Left cardiac atrium (tissue), 4 donors: Measurements from ENCODE around the gene KRT33B. TPM values are rescaled to one million over a fixed set of nuclear protein-coding genes. Genes with fewer than 3 reads are reported as not detected.
A peak's percentile ranks its signal among the peaks of the same experiment; 100 is the strongest.
"Not testable (repeated sequence)": the region's sequence is repeated elsewhere in the genome, so short reads cannot be mapped to it uniquely, and the experiment has no call there.

ENCODE experiments used
- ATAC-seq, 2 donors: fragments of 200-7000 bp; cut with Tn5 transposase; one replicate each; pipeline ENCODE4 v1.9.1; 2020; ENCODE audit warnings: mild to moderate bottlenecking in 2 of 2, moderate library complexity in 2 of 2
- DNase-seq: peaks from one replicate; pipeline ENCODE4 v3.0.0-alpha.2; 2020
- intact Hi-C, 2 donors: fragments of 100-400 bp; cut with DNase I; formaldehyde crosslinking; loops; one replicate each; pipeline versions ENCODE4 v1.14.1 to v1.15.1; 2022 to 2023
- total RNA-seq, 2 donors: library from RNA; stranded (reverse); fragmentation: NEBNext Ultra II Directional; extraction: Animal tissue kit (Norgen Biotek cat#: 25700); gene quantifications; one replicate each; pipeline ENCODE4 v1.2.1, GENCODE V29; 2021
- donor health status: DM: no; HTN: yes; CAD: no.
- donor health status: DM: no; HTN: yes; CAD: no; lungs with severe emphysema.
- donor health status: DM: yes; HTN: yes; CAD: no.
- donor health status: Dilated cardiomyopathy.

Gene KRT33B
- total RNA-seq, 2 donors from 2014 or later: not detected

GRCh38 chr17:41395044-41395443 lies 25.4 kb upstream of the KRT33B start:
- intact Hi-C loops, ATAC-seq, DNase-seq: not testable (repeated sequence)

- no peak for DNase-seq
- intact Hi-C loops: no loop called here
- no peak for ATAC-seq
These were observed 24.8 kb upstream of the KRT33B start for GRCh38 chr17:41394254-41394996.

- intact Hi-C loops: no loop called here
- DNase-seq (no peak), ATAC-seq (no peak)
These were observed 24.2 kb upstream of the KRT33B start for GRCh38 chr17:41393826-41394225.

GRCh38 chr17:41393294-41393693 lies 23.7 kb upstream of the KRT33B start:
- no peak for DNase-seq
- intact Hi-C loops: no loop called here
- peak; percentile 84 to 89 for ATAC-seq

- no peak for DNase-seq
- ATAC-seq: no peak
- intact Hi-C loops: no loop called here
These were observed 22.7 kb upstream of the KRT33B start for GRCh38 chr17:41392278-41392677.

GRCh38 chr17:41391535-41391934 lies 21.9 kb upstream of the KRT33B start:
- no peak for ATAC-seq
- DNase-seq: no peak
- intact Hi-C loops: no loop called here

GRCh38 chr17:41390411-41390938 lies 20.9 kb upstream of the KRT33B start:
- intact Hi-C loops: no loop called here
- no peak for DNase-seq
- no peak for ATAC-seq

GRCh38 chr17:41387670-41388069 lies 18.1 kb upstream of the KRT33B start:
- ATAC-seq: no peak
- no peak for DNase-seq
- intact Hi-C loops: no loop called here

- ATAC-seq: no peak
- no peak for DNase-seq
- intact Hi-C loops: no loop called here
These were observed 16.6 kb upstream of the KRT33B start for GRCh38 chr17:41386227-41386626.

- intact Hi-C loops: no loop called here
- no peak for DNase-seq
- ATAC-seq: no peak
These were observed 14.1 kb upstream of the KRT33B start for GRCh38 chr17:41383690-41384089.

- ATAC-seq (no peak), DNase-seq (no peak)
- intact Hi-C loops: no loop called here
These were observed 12.8 kb upstream of the KRT33B start for GRCh38 chr17:41382394-41382793.

- DNase-seq, intact Hi-C loops, ATAC-seq: not testable (repeated sequence)
These were observed 12.3 kb upstream of the KRT33B start, which contains the start of gene KRT34 for GRCh38 chr17:41381943-41382342. TSS of gene KRT34 (minus strand) at chr17:41382306. CDS start at chr17:41382246, 60 bp downstream.

GRCh38 chr17:41380091-41380490 lies 10.5 kb upstream of the KRT33B start:
- ATAC-seq, DNase-seq, intact Hi-C loops: not testable (repeated sequence)

- ATAC-seq: no peak
- no peak for DNase-seq
- intact Hi-C loops: no loop called here
These were observed 7.9 kb upstream of the KRT33B start for GRCh38 chr17:41377546-41377945.

GRCh38 chr17:41369023-41369422 lies 590 bp downstream of the KRT33B start:
- ATAC-seq (no peak), DNase-seq (no peak)
- intact Hi-C loops: no loop called here

- no peak for DNase-seq
- ATAC-seq: peak in 1 of 2 donors; percentile 77
- intact Hi-C loops: no loop called here
These were observed 2.1 kb downstream of the KRT33B start for GRCh38 chr17:41367426-41368075.

GRCh38 chr17:41366070-41366469 lies 3.5 kb downstream of the KRT33B start:
- intact Hi-C loops: no loop called here
- DNase-seq (no peak), ATAC-seq (no peak)

GRCh38 chr17:41363881-41364280 lies 5.7 kb downstream of the KRT33B start:
- ATAC-seq (no peak), DNase-seq (no peak)
- intact Hi-C loops: no loop called here

GRCh38 chr17:41360296-41360995 lies 9.2 kb downstream of the KRT33B start:
- no peak for DNase-seq
- ATAC-seq: peak in 1 of 2 donors; percentile 53

GRCh38 chr17:41354536-41354935 lies 15.1 kb downstream of the KRT33B start:
- no peak for ATAC-seq
- no peak for DNase-seq
- intact Hi-C loops: no loop called here

More at GRCh38 chr17:41360296-41360995, 9.2 kb downstream of the KRT33B start:
- intact Hi-C loops: no loop called here
